ENCODE measurements around the gene KDELR3. TPM values are rescaled to one million over a fixed set of nuclear protein-coding genes. Genes with fewer than 3 reads are reported as not detected.
A peak's percentile ranks its signal among the peaks of the same experiment; 100 is the strongest.

Gene KDELR3
- total RNA-seq, 1 experiment from 2014 or later: 15.5 TPM

- Histone ChIP-seq H3K27me3 (ENCODE audit: insufficient read depth, low read depth) (peaks cover 26% of the 10 kb centered on the region), H3K36me3 (ENCODE audit: low read depth) (no peaks in the 10 kb centered on the region), H3F3A (ENCODE audit: insufficient read depth, low read depth) (peaks cover 26% of the 10 kb centered on the region; the same call in 1 of the 2 replicates), H3K4me2 (no peak overlapping the region), H3K9me3 (ENCODE audit: insufficient read depth, low read depth) (no peaks in the 10 kb centered on the region), H3K79me2 (ENCODE audit: low read depth) (no peaks in the 10 kb centered on the region), H3K9me2 (ENCODE audit: insufficient read depth) (no peaks in the 10 kb centered on the region), H4K20me1 (ENCODE audit: insufficient read depth) (no peaks in the 10 kb centered on the region; the same call in 1 of the 2 replicates), H3K27ac (no peak overlapping the region), H3K4me3 (no peak overlapping the region), H2AFZ (no peak overlapping the region), H3K4me1 (replicated peaks; ENCODE audit: insufficient read depth) (peaks cover 8% of the 10 kb centered on the region; the same call in 1 of the 2 replicates)
- TF ChIP-seq EZH2 (IDR thresholded peaks at IDR 0.05; ENCODE audit: low read depth): no peak
- no peak for TF ChIP-seq CTCF (conservative IDR thresholded peaks at IDR 0.05)
- no peak for DNase-seq
- POLR2A ChIA-PET (ENCODE audit: unreplicated experiment): no interaction called here
- intact Hi-C loops (cut with micrococcal nuclease; ENCODE audit: unreplicated experiment): no loop called here
- CTCF ChIA-PET: no interaction called here
- BruUV-seq (replicated peaks): no TSS peak
Observed at GRCh38 chr22:38460426-38460840, 7.5 kb upstream of the KDELR3 start.

- no peaks in the 10 kb centered on the region for H3K79me2 ChIP-seq (ENCODE audit: low read depth)
- H3K9me2 ChIP-seq (ENCODE audit: insufficient read depth): no peaks in the 10 kb centered on the region
- no peak overlapping the region for H2AFZ ChIP-seq
- TF ChIP-seq EZH2 (IDR thresholded peaks at IDR 0.05; ENCODE audit: low read depth): no peak
- no peak for TF ChIP-seq CTCF (conservative IDR thresholded peaks at IDR 0.05)
- no peak for DNase-seq
- H3K4me2 ChIP-seq: peak overlapping the region; percentile 70
- peaks cover 8% of the 10 kb centered on the region; the same call in 1 of the 2 replicates for H3K4me1 ChIP-seq (replicated peaks; ENCODE audit: insufficient read depth)
- H3F3A ChIP-seq (ENCODE audit: insufficient read depth, low read depth): peaks cover 26% of the 10 kb centered on the region; the same call in 1 of the 2 replicates
- H3K27me3 ChIP-seq (ENCODE audit: insufficient read depth, low read depth): peaks cover 25% of the 10 kb centered on the region
- POLR2A ChIA-PET (ENCODE audit: unreplicated experiment): no interaction called here
- intact Hi-C loops (cut with micrococcal nuclease; ENCODE audit: unreplicated experiment): no loop called here
- H3K9me3 ChIP-seq (ENCODE audit: insufficient read depth, low read depth): no peaks in the 10 kb centered on the region
- no peaks in the 10 kb centered on the region; the same call in 1 of the 2 replicates for H4K20me1 ChIP-seq (ENCODE audit: insufficient read depth)
- CTCF ChIA-PET: interaction anchor here (0.7 kb wide), 1 partner anchor 1549 kb away, joined by 3 read pairs; no protein-coding TSS in a partner anchor
- no TSS peak for BruUV-seq (replicated peaks)
- H3K27ac ChIP-seq: no peak overlapping the region
- peak overlapping the region; percentile 20; the same call in 1 of the 2 replicates for H3K4me3 ChIP-seq
- no peaks in the 10 kb centered on the region for H3K36me3 ChIP-seq (ENCODE audit: low read depth)
Observed at GRCh38 chr22:38461057-38461413, 6.9 kb upstream of the KDELR3 start.

GRCh38 chr22:38461414-38462081 is 6.3 kb upstream of the KDELR3 start:
- H3K4me2 ChIP-seq: peak overlapping the region; percentile 70
- peak overlapping the region; percentile 20; the same call in 1 of the 2 replicates for H3K4me3 ChIP-seq
- no peaks in the 10 kb centered on the region for H3K9me3 ChIP-seq (ENCODE audit: insufficient read depth, low read depth)
- H4K20me1 ChIP-seq (ENCODE audit: insufficient read depth): no peaks in the 10 kb centered on the region; the same call in 1 of the 2 replicates
- no TSS peak for BruUV-seq (replicated peaks)
- peaks cover 20% of the 10 kb centered on the region for H3K27me3 ChIP-seq (ENCODE audit: insufficient read depth, low read depth)
- H3F3A ChIP-seq (ENCODE audit: insufficient read depth, low read depth): peaks cover 26% of the 10 kb centered on the region; the same call in 1 of the 2 replicates
- TF ChIP-seq CTCF (conservative IDR thresholded peaks at IDR 0.05): no peak
- TF ChIP-seq EZH2 (IDR thresholded peaks at IDR 0.05; ENCODE audit: low read depth): no peak
- ChIA-PET CTCF (interaction anchor here (0.5 to 0.7 kb wide), 3 partner anchors 24 to 1548 kb away, joined by 3 to 6 read pairs (median 3); no protein-coding TSS in a partner anchor), POLR2A (ENCODE audit: unreplicated experiment) (no interaction called here)
- no peak overlapping the region for H3K27ac ChIP-seq
- intact Hi-C loops (cut with micrococcal nuclease; ENCODE audit: unreplicated experiment): no loop called here
- no peaks in the 10 kb centered on the region for H3K36me3 ChIP-seq (ENCODE audit: low read depth)
- H3K79me2 ChIP-seq (ENCODE audit: low read depth): no peaks in the 10 kb centered on the region
- H3K4me1 ChIP-seq (replicated peaks; ENCODE audit: insufficient read depth): peaks cover 8% of the 10 kb centered on the region; the same call in 1 of the 2 replicates
- DNase-seq: peak; percentile 85 to 91
- peak overlapping the region; percentile 31; the same call in 1 of the 2 replicates for H2AFZ ChIP-seq
- no peaks in the 10 kb centered on the region for H3K9me2 ChIP-seq (ENCODE audit: insufficient read depth)

Measured in PC-9 (cell line).